ENCODE results near the gene PDGFD.
A peak's percentile ranks its signal among the peaks of the same experiment; 100 is the strongest.

PDGFD gene

DNA sequence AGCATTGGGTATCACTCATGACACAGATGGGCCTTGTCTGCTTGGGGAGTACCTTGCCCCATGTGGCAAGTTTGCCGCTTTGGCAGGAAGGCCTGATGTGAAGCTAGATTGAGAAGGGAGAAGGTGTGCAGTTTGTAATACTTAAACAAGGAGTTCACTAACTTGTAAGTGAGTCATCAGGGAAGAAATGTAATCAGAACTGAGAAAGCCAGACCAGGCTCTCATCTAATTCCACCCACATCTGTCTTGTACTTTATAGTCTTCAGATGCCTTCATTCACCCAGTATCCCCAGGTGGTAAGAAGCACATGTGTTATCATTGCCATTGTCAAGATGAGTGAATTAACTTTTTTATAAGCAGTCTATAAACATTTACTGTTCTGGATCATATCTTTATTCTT, 243.5 kb downstream of the PDGFD start:
- TF ChIP-seq, protein P1, sequence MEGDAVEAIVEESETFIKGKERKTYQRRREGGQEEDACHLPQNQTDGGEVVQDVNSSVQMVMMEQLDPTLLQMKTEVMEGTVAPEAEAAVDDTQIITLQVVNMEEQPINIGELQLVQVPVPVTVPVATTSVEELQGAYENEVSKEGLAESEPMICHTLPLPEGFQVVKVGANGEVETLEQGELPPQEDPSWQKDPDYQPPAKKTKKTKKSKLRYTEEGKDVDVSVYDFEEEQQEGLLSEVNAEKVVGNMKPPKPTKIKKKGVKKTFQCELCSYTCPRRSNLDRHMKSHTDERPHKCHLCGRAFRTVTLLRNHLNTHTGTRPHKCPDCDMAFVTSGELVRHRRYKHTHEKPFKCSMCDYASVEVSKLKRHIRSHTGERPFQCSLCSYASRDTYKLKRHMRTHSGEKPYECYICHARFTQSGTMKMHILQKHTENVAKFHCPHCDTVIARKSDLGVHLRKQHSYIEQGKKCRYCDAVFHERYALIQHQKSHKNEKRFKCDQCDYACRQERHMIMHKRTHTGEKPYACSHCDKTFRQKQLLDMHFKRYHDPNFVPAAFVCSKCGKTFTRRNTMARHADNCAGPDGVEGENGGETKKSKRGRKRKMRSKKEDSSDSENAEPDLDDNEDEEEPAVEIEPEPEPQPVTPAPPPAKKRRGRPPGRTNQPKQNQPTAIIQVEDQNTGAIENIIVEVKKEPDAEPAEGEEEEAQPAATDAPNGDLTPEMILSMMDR (IDR thresholded peaks at IDR 0.05; ENCODE audit: low read depth, low read length): no peak
- no peak overlapping the region for H3K4me3 ChIP-seq (replicated peaks in 1 of 2; ENCODE audit: low read depth in 2 of 2, low read length in 2 of 2)
- DNase-seq (ENCODE audit: low read depth in 2 of 2): peak in 1 of 2 donors; percentile 14

DNA sequence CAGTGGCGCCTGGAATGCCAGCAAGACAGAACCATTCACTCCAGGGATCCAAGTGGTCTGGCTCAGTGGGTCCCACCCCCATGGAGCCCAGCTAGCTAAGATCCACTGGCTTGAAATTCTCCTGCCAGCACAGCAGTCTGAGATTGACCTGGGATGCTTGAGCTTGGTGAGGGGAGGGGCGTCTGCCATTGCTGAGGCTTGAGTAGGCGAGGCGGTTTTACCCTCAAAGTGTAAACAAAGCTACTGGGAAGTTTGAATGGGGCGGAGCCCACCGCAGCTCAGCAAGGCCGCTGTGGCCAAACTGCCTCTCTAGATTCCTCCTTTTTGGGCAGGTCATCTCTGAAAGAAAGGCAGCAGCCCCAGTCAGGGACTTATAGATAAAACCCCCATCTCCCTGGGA, 253.2 kb downstream of the PDGFD start:
- TF ChIP-seq, protein P1 (IDR thresholded peaks at IDR 0.05; ENCODE audit: low read depth, low read length): no peak
- no peak for DNase-seq (ENCODE audit: low read depth in 2 of 2)
- H3K4me3 ChIP-seq (replicated peaks in 1 of 2; ENCODE audit: low read depth in 2 of 2, low read length in 2 of 2): no peak overlapping the region

DNA sequence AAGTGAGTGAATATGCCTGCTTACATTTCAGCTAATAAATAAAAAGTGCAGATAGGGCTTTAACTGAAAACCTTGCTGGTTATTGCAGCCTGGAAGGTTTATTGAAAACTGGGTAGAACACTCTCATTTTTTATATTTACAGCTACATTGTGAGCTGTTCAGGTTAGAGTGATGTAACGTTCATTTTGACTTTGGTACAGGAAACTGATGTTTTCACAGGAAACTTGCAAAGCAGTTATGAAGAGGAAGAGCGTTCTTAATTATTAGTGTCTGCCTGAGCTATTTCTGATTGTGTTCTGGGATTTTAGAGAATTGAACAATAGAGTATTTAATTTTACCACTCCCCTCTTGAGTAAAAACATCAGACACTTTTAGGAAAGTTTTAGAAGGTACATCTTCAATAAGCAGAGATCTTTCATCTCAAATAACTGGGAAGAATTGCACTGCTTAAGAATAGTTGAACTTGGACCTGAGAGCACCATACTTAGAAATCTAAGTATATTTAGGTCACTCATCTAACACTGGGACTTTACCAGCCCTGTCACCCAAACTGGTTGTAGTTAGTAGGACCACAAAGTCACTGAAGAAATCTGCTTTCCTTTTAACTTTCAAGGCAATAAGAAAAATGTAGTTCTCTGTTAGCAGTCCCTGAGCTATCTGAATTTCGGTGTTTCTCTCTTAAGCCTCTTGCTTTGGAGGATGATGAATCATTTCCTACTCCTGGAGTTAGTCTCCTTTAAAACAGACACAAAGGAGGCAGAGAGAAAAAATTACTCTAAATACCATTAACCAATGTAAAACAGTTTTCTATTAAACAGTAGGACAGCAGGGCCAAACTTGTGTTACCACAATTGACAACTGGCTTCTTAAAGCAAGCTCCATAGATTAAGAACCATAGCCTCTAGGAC, 256.1 kb downstream of the PDGFD start:
- DNase-seq (ENCODE audit: low read depth in 2 of 2): peak; percentile 64 to 67
- H3K4me3 ChIP-seq (replicated peaks in 1 of 2; ENCODE audit: low read depth in 2 of 2, low read length in 2 of 2): no peak overlapping the region
- TF ChIP-seq, protein P1 (IDR thresholded peaks at IDR 0.05; ENCODE audit: low read depth, low read length): no peak

DNA sequence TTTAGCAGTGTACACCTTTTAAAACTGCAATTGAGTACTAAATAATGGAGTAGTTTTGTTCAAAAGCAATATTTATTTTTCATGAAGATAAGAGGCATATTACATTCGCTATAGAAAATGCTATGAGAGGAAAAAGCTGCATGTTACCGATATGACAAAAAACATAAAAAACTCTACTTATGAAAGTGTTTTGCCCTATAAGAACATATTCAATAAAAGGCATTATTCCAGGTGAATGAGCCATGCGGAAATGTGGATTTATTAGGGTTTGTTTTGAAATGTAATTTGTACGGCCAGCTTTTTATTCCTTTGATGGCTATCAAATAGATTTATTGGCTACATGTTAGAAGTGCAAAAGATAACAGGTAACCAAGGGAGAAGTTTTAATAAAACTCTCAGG, 256.8 kb downstream of the PDGFD start:
- TF ChIP-seq, protein P1 (IDR thresholded peaks at IDR 0.05; ENCODE audit: low read depth, low read length): no peak
- DNase-seq (ENCODE audit: low read depth in 2 of 2): no peak
- no peak overlapping the region for H3K4me3 ChIP-seq (replicated peaks in 1 of 2; ENCODE audit: low read depth in 2 of 2, low read length in 2 of 2)

DNA sequence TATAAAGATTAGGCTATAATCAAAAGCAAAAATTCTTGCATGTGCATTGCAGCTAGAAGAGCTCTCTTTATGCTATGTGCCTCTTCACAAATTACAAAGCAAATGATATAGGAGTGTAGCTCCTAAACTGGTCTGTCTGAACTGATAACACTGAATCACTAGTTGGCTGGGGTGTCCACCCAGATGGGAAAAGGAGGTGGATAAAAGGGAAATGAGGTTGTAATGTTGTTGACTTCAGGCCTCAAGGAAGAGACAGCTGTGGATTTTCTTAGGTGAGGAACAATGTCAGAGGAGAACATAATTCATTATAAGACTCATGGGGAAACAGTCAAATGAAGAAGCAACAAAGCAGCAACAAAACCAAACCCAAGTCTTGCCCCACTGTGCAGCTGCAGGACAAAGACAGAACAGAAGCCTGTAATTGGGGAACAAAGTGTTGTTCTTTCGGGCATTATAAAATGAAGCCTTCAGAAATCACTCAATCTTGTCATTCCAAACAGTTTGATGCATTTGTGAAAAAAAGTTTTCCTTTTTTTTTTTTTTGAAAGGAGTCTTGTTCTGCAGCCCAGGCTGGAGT, 257.6 kb downstream of the PDGFD start:
- no peak overlapping the region for H3K4me3 ChIP-seq (replicated peaks in 1 of 2; ENCODE audit: low read depth in 2 of 2, low read length in 2 of 2)
- DNase-seq (ENCODE audit: low read depth in 2 of 2): no peak
- TF ChIP-seq, protein P1 (IDR thresholded peaks at IDR 0.05; ENCODE audit: low read depth, low read length): no peak

DNA sequence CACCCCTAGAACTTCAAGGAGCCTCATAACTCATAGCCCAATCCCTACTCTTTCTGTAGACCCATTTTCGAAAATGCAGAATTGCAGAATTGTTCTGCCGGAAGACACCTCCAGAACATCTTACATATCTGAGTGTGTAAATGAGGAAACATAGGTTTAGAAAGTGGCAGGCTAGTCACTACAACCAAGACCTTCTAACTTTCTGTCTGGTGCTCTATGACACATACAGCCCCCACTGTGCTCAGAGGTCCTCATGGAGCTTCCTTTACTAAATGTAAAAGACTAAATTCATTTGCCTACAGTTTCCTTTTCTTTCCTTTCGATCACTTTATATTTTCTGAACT, 259.7 kb downstream of the PDGFD start:
- no peak overlapping the region for H3K4me3 ChIP-seq (replicated peaks in 1 of 2; ENCODE audit: low read depth in 2 of 2, low read length in 2 of 2)
- TF ChIP-seq, protein P1 (IDR thresholded peaks at IDR 0.05; ENCODE audit: low read depth, low read length): no peak
- no peak for DNase-seq (ENCODE audit: low read depth in 2 of 2)

Measured in cardiac fibroblast (primary cell).